ENCODE data around the gene PPP6R2. TPM values are rescaled to one million over a fixed set of nuclear protein-coding genes. Genes with fewer than 3 reads are reported as not detected.

PPP6R2 gene
- total RNA-seq, 4 donors from 2014 or later: 65.7 to 103 (median 74.0) TPM

- TF ChIP-seq CTCF (IDR thresholded peaks at IDR 0.05): no peak
- TF ChIP-seq POLR2A (IDR thresholded peaks at IDR 0.05): no peak
- Histone ChIP-seq H3K9me3 (no peaks in the 10 kb centered on the region), H3K27ac (peak overlapping the region; percentile 92 to 98 (median 94)), H3K4me3 (replicated peaks in 1 of 3) (peak overlapping the region in 2 of 3 donors; percentile 26 to 87), H3K27me3 (no peaks in the 10 kb centered on the region), H3K4me1 (peaks cover 74 to 79% of the 10 kb centered on the region in 2 donors), H3K36me3 (peaks cover 0 to 3% of the 10 kb centered on the region in 2 donors)
- intact Hi-C loops (cut with DNase I): no loop called here
- 18 to 54% methylated on average over 3 to 14 of the region's 14 CpGs for WGBS, 2 donors
- DNase-seq: peak in 1 of 2 donors; percentile 24
These were observed 37.7 kb upstream of the PPP6R2 start for GRCh38 chr22:50305393-50305922.

GRCh38 chr22:50305923-50306566 is 37.1 kb upstream of the PPP6R2 start:
- intact Hi-C loops (cut with DNase I): no loop called here
- peaks cover 72 to 79% of the 10 kb centered on the region in 2 donors for H3K4me1 ChIP-seq
- WGBS, 2 donors: 0 to 1% methylated on average over 14 to 19 of the region's 21 CpGs
- peak overlapping the region; percentile 92 to 98 (median 94) for H3K27ac ChIP-seq
- H3K27me3 ChIP-seq: no peaks in the 10 kb centered on the region
- no peaks in the 10 kb centered on the region for H3K9me3 ChIP-seq
- H3K36me3 ChIP-seq: peaks cover 0 to 3% of the 10 kb centered on the region in 2 donors
- H3K4me3 ChIP-seq (replicated peaks in 1 of 3): peak overlapping the region; percentile 87 to 97 (median 96)
- DNase-seq: peak; percentile 98 to 99
- TF ChIP-seq CTCF (IDR thresholded peaks at IDR 0.05) (no peak), POLR2A (IDR thresholded peaks at IDR 0.05) (peak in 1 of 2 donors; percentile 71)

GRCh38 chr22:50306753-50307749 is 36.1 kb upstream of the PPP6R2 start, which contains the start of gene PLXNB2:
Gene PLXNB2, minus strand, starts transcription at chr22:50307646. Its CDS starts 17,062 bp downstream, at chr22:50290584.
- Histone ChIP-seq H3K4me3 (replicated peaks in 1 of 3) (peak within 1 kb of the TSS; percentile 68 to 97 (median 96)), H3K36me3 (peaks cover 0 to 3% of the 10 kb centered on the region in 2 donors), H3K27me3 (no peaks in the 10 kb centered on the region), H3K9me3 (no peaks in the 10 kb centered on the region), H3K4me1 (peaks cover 62 to 70% of the 10 kb centered on the region in 2 donors), H3K27ac (peak within 1 kb of the TSS; percentile 92 to 98 (median 94))
- WGBS, 2 donors: 0 to 1% methylated on average over 5 to 12 of the region's 105 CpGs
- intact Hi-C loops (cut with DNase I): no loop called here
- TF ChIP-seq CTCF (IDR thresholded peaks at IDR 0.05): no peak
- peak in 1 of 2 donors; percentile 91 for TF ChIP-seq POLR2A (IDR thresholded peaks at IDR 0.05)
- peak; percentile 87 to 88 for DNase-seq

- H3K4me3 ChIP-seq (replicated peaks in 1 of 3): no peak overlapping the region
- intact Hi-C loops (cut with DNase I): no loop called here
- no peaks in the 10 kb centered on the region for H3K27me3 ChIP-seq
- TF ChIP-seq POLR2A (IDR thresholded peaks at IDR 0.05) (no peak), CTCF (IDR thresholded peaks at IDR 0.05) (no peak)
- H3K4me1 ChIP-seq: peaks cover 52 to 60% of the 10 kb centered on the region in 2 donors
- peak overlapping the region; percentile 58 to 89 (median 67) for H3K27ac ChIP-seq
- H3K9me3 ChIP-seq: no peaks in the 10 kb centered on the region
- H3K36me3 ChIP-seq: peaks cover 0 to 3% of the 10 kb centered on the region in 2 donors
- 24 to 36% methylated on average over 13 to 16 of the region's 19 CpGs for WGBS, 2 donors
- DNase-seq: peak in 1 of 2 donors; percentile 39
These were observed 35.1 kb upstream of the PPP6R2 start for GRCh38 chr22:50307890-50308596.

All from thyroid gland (tissue), 4 donors.